Right atrium auricular region (tissue), 2 donors: ENCODE measurements around the gene RBM8A. TPM values are rescaled to one million over a fixed set of nuclear protein-coding genes. Genes with fewer than 3 reads are reported as not detected.
A peak's percentile ranks its signal among the peaks of the same experiment; 100 is the strongest.

Source experiments
- DNase-seq: peaks from one replicate; pipeline ENCODE4 v3.0.0-alpha.2; 2019; ENCODE audit warnings: low spot score
- H3K27ac ChIP-seq, 2 donors: fragments of 200-600 bp; sonication (generic); 1 replicate in 1 of 2; 2 replicates in 1 of 2; pipeline ENCODE4 v1.5.1; 2016 to 2019
- H3K27me3 ChIP-seq, 2 donors: fragments of 200-600 bp; sonication (generic); one replicate each; pipeline versions ENCODE4 v1.5.1 to v1.6.0; 2017 to 2019
- H3K36me3 ChIP-seq: fragments of 200-600 bp; sonication (generic); one replicate; pipeline ENCODE4 v1.5.1; 2016
- H3K4me1 ChIP-seq, 2 donors: fragments of 200-600 bp; sonication (generic); one replicate each; pipeline versions ENCODE4 v1.5.1 to v1.6.0; 2017 to 2019
- H3K4me3 ChIP-seq, 2 donors: fragments of 200-600 bp; sonication (generic); 1 replicate in 1 of 2; 2 replicates in 1 of 2; pipeline ENCODE4 v1.5.1; 2017 to 2019; ENCODE audit warnings: mild to moderate bottlenecking in 1 of 2, moderate library complexity in 1 of 2
- H3K9me3 ChIP-seq, 2 donors: fragments of 200-600 bp; sonication (generic); one replicate each; pipeline ENCODE4 v1.5.1; 2019
- total RNA-seq, 2 donors: library from RNA; depleted of rRNA; stranded (reverse); fragments of >200 nt; gene quantifications; one replicate each; pipeline ENCODE4 v1.1.0, GENCODE V29; 2016
- TF ChIP-seq, protein P1 (sequence below), 2 donors: fragments of 200-600 bp; sonication (generic); IDR thresholded peaks; one replicate each; pipeline ENCODE4 v1.5.1; 2019; ENCODE audit warnings: antibody characterized with exemption in 2 of 2

Gene RBM8A
- 10 to 100 TPM; 75.2 to 91.1 TPM for total RNA-seq

DNA sequence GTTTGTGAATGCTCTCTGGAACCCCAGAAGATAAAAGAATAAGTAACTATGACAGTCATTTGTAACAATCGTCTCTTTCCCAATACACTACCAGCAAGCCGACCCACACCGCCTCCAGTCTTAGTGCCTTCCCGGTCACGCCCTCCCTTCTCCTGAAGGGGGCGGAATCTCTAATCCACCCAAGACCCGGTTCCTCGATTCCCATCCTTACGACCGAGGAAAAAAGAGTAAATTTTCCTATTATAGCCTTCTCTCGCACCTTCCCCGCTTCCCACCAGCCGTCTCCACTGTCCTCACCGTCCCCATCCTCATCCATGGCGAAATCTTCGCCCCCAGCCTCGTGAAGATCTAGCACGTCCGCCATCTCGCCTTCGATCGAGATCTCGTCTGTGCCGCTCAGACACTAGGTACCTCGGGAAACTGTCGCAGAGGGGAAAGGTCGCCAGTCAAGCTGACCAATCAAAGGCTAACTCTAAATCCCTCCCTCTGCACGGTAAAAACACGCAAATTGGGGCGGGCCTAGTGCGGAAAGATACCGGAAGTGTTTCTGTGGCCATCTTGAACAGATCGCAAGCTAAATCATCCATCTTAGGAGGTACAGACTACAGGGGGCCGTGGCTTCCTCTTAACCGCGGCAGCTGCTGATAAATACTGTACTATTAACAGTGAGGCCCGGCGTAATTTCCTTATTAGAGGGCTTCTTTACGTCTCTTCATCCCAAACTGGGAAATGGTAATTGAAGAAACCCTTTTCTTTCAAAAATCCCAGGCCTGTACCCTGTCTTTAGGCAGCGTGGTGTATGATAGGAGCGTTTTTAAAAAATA lies at the start of gene RBM8A:
RBM8A (minus strand) TSS at position 422 of the 824 bp plus-strand sequence; CDS start at position 364, 58 bp downstream.
- H3K27ac ChIP-seq: peak within 1 kb of the TSS; percentile 93 to 97
- H3K9me3 ChIP-seq: no peaks in the 10 kb centered on the region
- DNase-seq: peak; percentile 98
- peaks cover 0 to 21% of the 10 kb centered on the region in 2 donors for H3K4me1 ChIP-seq
- TF ChIP-seq, protein P1, sequence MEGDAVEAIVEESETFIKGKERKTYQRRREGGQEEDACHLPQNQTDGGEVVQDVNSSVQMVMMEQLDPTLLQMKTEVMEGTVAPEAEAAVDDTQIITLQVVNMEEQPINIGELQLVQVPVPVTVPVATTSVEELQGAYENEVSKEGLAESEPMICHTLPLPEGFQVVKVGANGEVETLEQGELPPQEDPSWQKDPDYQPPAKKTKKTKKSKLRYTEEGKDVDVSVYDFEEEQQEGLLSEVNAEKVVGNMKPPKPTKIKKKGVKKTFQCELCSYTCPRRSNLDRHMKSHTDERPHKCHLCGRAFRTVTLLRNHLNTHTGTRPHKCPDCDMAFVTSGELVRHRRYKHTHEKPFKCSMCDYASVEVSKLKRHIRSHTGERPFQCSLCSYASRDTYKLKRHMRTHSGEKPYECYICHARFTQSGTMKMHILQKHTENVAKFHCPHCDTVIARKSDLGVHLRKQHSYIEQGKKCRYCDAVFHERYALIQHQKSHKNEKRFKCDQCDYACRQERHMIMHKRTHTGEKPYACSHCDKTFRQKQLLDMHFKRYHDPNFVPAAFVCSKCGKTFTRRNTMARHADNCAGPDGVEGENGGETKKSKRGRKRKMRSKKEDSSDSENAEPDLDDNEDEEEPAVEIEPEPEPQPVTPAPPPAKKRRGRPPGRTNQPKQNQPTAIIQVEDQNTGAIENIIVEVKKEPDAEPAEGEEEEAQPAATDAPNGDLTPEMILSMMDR (IDR thresholded peaks at IDR 0.05): peak; percentile 43 to 77
- H3K36me3 ChIP-seq: peaks cover 13% of the 10 kb centered on the region
- H3K27me3 ChIP-seq: no peaks in the 10 kb centered on the region
- peak within 1 kb of the TSS; percentile 70 to 72 for H3K4me3 ChIP-seq

DNA sequence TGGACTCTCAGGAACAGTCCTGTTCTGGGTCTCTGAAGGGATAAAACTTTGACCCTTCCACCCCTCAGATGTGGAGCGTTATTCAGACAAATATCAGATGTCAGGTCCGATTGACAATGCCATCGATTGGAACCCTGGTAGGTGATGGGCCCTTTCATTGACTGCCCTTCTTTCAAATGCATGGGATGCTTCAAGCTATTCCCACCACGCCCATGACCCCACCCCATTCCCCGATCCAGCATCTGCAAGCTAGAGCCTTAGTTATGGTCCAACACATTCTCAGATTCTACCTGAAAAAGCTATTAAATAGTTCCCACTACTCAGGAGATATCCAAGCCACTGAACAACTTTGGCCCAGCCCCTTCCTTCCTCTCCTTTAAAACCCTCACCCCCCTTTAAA lies 49.7 kb upstream of the RBM8A start:
- Histone ChIP-seq H3K27ac (peak overlapping the region; percentile 96 to 98), H3K36me3 (no peaks in the 10 kb centered on the region), H3K9me3 (no peaks in the 10 kb centered on the region), H3K4me3 (no peak overlapping the region), H3K4me1 (peaks cover 0 to 47% of the 10 kb centered on the region in 2 donors), H3K27me3 (no peaks in the 10 kb centered on the region)
- peak; percentile 54 for DNase-seq
- TF ChIP-seq, protein P1 (IDR thresholded peaks at IDR 0.05): no peak

DNA sequence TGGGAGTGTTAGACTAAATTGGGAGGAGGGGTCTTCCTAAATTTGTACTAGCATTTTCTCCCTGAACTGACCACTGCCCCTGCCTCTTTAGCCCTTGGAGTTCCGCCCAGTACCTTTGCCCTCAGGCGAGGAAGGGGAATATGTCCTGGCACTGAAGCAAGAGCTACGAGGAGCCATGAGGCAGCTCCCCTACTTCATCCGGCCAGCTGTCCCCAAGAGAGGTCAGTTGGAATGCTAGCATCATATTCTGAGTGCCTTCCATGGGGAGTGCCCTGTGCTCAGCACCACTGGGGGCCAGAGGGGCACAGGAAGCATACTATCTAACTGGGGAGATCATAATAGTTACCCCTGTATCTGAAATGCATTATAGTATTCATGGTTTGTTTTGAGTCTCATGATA lies 47.9 kb upstream of the RBM8A start:
- DNase-seq: peak; percentile 4
- no peaks in the 10 kb centered on the region for H3K36me3 ChIP-seq
- H3K27ac ChIP-seq: no peak overlapping the region
- peaks cover 0 to 29% of the 10 kb centered on the region in 2 donors for H3K4me1 ChIP-seq
- H3K4me3 ChIP-seq: no peak overlapping the region
- H3K27me3 ChIP-seq: no peaks in the 10 kb centered on the region
- TF ChIP-seq, protein P1 (IDR thresholded peaks at IDR 0.05): no peak
- H3K9me3 ChIP-seq: no peaks in the 10 kb centered on the region

DNA sequence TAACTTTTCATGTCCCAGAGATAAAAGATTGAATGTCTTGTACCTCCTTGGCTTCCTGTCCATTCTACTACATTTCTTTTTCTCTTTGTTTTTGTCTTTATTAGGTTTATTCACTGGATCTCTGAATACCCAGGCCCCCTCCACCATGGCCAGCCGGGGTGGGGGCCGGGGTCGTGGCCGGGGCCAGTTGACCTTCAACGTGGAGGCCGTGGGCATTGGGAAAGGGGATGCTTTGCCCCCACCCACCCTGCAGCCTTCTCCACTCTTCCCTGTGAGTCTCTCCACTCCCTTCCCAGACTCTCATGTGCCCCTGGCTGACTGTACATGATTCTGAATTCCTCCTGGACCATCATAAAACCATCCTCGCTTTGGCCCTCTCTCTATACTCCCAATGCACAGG lies 47.4 kb upstream of the RBM8A start:
- Histone ChIP-seq H3K27me3 (no peaks in the 10 kb centered on the region), H3K27ac (no peak overlapping the region), H3K4me1 (peaks cover 0 to 24% of the 10 kb centered on the region in 2 donors), H3K4me3 (no peak overlapping the region), H3K36me3 (no peaks in the 10 kb centered on the region), H3K9me3 (no peaks in the 10 kb centered on the region)
- TF ChIP-seq, protein P1 (IDR thresholded peaks at IDR 0.05): no peak
- no peak for DNase-seq

DNA sequence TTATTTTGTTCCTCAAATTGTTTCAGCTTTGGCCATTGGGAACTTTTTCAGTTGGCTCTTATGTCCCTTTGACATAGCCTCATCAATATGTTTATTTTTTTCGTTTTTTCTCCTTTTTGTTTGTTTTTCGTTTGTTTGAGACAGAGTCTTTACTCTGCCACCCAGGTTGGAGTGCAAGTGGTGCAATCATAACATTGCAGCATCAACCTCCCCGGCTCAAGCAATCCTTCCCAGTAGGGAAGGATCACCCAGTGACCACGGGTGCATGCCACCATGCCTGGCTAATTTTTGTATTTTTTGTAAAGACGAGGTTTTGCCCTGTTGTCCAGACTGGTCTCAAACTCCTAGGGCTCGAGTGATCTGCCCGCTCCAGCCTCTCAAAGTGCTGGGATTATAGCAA lies 45.3 kb upstream of the RBM8A start:
- peaks cover 0 to 5% of the 10 kb centered on the region in 2 donors for H3K4me1 ChIP-seq
- no peaks in the 10 kb centered on the region for H3K9me3 ChIP-seq
- H3K4me3 ChIP-seq: no peak overlapping the region
- no peaks in the 10 kb centered on the region for H3K36me3 ChIP-seq
- TF ChIP-seq, protein P1 (IDR thresholded peaks at IDR 0.05): no peak
- no peaks in the 10 kb centered on the region for H3K27me3 ChIP-seq
- H3K27ac ChIP-seq: no peak overlapping the region
- DNase-seq: no peak
